Esophagus squamous epithelium (tissue), 4 donors: ENCODE data around the gene PHLPP1.

Experiments used
- POLR2A ChIP-seq, 4 donors: fragments of 450-650 bp; IDR thresholded peaks; one replicate each; pipeline ENCODE4 v1.6.1; 2017; ENCODE audit warnings: antibody characterized with exemption in 4 of 4, mild to moderate bottlenecking in 4 of 4, moderate library complexity in 3 of 4
- TF ChIP-seq, protein P1 (sequence below), 6 experiments: fragments of 450-650 bp in 4 of 6; fragments of 200-600 bp in 2 of 6; sonication (generic) in 2 of 6; IDR thresholded peaks; one replicate each; pipeline ENCODE4 v1.5.1; 2016 to 2019; ENCODE audit warnings: antibody characterized with exemption in 6 of 6, mild to moderate bottlenecking in 4 of 6, moderate library complexity in 4 of 6

DNA sequence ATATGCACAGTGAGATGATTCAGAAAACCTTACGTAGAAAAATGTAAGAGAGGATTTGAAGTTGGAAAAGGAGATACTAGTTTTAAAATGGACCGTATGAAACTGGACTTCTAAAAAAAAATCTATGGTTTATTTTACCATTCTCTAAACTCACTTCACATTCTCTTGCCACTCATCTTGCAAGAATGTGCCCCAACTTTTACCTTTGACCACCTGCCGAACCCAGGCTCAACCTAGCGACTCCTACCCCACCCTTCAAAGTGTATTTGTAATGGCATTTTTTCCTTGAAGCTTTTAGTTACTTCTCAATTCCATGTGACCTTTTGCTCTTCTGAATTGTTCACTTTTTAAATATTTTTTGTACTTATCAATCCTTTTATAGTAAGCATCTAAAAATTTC, 160.8 kb downstream of the PHLPP1 start:
- TF ChIP-seq, protein P1, sequence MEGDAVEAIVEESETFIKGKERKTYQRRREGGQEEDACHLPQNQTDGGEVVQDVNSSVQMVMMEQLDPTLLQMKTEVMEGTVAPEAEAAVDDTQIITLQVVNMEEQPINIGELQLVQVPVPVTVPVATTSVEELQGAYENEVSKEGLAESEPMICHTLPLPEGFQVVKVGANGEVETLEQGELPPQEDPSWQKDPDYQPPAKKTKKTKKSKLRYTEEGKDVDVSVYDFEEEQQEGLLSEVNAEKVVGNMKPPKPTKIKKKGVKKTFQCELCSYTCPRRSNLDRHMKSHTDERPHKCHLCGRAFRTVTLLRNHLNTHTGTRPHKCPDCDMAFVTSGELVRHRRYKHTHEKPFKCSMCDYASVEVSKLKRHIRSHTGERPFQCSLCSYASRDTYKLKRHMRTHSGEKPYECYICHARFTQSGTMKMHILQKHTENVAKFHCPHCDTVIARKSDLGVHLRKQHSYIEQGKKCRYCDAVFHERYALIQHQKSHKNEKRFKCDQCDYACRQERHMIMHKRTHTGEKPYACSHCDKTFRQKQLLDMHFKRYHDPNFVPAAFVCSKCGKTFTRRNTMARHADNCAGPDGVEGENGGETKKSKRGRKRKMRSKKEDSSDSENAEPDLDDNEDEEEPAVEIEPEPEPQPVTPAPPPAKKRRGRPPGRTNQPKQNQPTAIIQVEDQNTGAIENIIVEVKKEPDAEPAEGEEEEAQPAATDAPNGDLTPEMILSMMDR (IDR thresholded peaks at IDR 0.05), result no peak
- TF ChIP-seq POLR2A (IDR thresholded peaks at IDR 0.05), result no peak
